ENCODE data around the gene PTPRA.

DNA sequence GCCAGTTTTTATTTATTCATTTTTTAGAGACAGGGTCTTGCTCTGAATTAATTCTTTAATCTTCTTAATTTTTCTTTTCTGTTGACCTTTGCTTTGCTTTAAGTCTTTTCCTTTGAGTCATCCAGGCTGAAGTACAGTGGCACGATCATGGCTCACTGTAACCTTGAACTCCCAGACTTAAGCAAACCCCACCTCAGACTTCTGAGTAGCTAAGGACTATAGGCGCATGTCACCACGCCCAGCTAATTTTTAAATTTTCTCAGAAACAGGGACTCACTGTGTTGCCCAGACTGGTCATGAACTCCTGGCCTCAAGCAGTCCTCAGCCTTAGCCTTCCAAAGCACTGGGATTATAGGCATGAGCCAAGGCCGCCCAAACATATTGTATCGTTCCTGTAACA lies 98.8 kb downstream of the PTPRA start:
- no peak for TF ChIP-seq POLR2A (IDR thresholded peaks at IDR 0.05; ENCODE audit: low read depth, low read length)
- TF ChIP-seq, protein P1, sequence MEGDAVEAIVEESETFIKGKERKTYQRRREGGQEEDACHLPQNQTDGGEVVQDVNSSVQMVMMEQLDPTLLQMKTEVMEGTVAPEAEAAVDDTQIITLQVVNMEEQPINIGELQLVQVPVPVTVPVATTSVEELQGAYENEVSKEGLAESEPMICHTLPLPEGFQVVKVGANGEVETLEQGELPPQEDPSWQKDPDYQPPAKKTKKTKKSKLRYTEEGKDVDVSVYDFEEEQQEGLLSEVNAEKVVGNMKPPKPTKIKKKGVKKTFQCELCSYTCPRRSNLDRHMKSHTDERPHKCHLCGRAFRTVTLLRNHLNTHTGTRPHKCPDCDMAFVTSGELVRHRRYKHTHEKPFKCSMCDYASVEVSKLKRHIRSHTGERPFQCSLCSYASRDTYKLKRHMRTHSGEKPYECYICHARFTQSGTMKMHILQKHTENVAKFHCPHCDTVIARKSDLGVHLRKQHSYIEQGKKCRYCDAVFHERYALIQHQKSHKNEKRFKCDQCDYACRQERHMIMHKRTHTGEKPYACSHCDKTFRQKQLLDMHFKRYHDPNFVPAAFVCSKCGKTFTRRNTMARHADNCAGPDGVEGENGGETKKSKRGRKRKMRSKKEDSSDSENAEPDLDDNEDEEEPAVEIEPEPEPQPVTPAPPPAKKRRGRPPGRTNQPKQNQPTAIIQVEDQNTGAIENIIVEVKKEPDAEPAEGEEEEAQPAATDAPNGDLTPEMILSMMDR (conservative IDR thresholded peaks at IDR 0.05; ENCODE audit: low read depth, low read length) = no peak
- TF ChIP-seq BHLHE40 (IDR thresholded peaks at IDR 0.05; ENCODE audit: low read depth, low read length) = no peak
- TF ChIP-seq MAFK (IDR thresholded peaks at IDR 0.05; ENCODE audit: low read depth, low read length) = no peak
- no peak for TF ChIP-seq CEBPB (IDR thresholded peaks at IDR 0.05; ENCODE audit: low read depth, low read length)

Measured in IMR-90 (cell line).